Measurements from ENCODE around the gene NCOA3.

DNA sequence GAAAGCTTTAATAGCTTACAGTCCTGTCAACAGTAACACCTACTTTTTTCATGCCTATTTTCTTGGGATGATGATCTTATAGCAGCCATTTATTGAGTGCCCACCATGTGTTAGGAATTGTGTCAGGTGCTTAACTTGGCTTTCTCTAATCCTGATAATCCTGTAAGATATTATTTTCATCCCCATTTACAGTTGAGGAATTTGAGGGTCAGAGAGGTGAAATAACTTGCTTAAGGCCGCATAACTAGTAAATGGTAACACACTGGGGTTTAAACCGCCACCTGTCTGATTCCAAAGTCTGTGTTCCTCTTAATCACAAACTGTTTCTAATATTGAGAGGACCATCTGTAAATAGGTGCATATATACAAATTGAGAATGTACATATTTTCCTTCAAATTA, 55.5 kb downstream of the NCOA3 start:
- no peak for TF ChIP-seq POLR2A (IDR thresholded peaks at IDR 0.05)
- TF ChIP-seq, protein P1, sequence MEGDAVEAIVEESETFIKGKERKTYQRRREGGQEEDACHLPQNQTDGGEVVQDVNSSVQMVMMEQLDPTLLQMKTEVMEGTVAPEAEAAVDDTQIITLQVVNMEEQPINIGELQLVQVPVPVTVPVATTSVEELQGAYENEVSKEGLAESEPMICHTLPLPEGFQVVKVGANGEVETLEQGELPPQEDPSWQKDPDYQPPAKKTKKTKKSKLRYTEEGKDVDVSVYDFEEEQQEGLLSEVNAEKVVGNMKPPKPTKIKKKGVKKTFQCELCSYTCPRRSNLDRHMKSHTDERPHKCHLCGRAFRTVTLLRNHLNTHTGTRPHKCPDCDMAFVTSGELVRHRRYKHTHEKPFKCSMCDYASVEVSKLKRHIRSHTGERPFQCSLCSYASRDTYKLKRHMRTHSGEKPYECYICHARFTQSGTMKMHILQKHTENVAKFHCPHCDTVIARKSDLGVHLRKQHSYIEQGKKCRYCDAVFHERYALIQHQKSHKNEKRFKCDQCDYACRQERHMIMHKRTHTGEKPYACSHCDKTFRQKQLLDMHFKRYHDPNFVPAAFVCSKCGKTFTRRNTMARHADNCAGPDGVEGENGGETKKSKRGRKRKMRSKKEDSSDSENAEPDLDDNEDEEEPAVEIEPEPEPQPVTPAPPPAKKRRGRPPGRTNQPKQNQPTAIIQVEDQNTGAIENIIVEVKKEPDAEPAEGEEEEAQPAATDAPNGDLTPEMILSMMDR (IDR thresholded peaks at IDR 0.05), result no peak

Measured in adrenal gland (tissue), 5 donors.